ENCODE results near the gene INTS1.
"Not testable (repeated sequence)": the region's sequence is repeated elsewhere in the genome, so short reads cannot be mapped to it uniquely, and the experiment has no call there.

The INTS1 gene

DNA sequence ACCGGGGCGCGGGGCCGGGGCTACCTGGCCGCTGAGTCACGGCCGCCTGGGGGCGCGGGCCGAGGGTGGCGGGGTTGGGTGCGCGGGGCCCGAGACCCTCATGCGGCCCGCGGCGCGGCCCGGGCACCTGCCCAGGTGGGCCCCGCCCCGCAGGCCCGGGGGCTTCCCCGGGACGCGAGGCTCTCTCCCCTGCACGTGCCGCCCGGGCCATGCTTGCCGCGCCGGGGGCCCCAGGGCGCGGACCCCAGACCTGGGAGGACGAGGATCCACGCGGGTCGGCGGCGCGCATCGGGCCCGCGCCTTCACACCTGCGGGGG lies 26.7 kb upstream of the INTS1 start:
- no peak overlapping the region for H2AFZ ChIP-seq (ENCODE audit: low read depth, low read length)
- peaks cover 7% of the 10 kb centered on the region for H3K27me3 ChIP-seq (ENCODE audit: insufficient read depth, low read length)
- no peaks in the 10 kb centered on the region for H3K9me3 ChIP-seq (ENCODE audit: low read length)
- no peaks in the 10 kb centered on the region for H3K36me3 ChIP-seq (ENCODE audit: insufficient read depth, low read length)
- H3K4me3 ChIP-seq (ENCODE audit: low read length) = peak overlapping the region; percentile 47
- peaks cover 41% of the 10 kb centered on the region for H3K4me1 ChIP-seq (ENCODE audit: insufficient read depth, low read length)

DNA sequence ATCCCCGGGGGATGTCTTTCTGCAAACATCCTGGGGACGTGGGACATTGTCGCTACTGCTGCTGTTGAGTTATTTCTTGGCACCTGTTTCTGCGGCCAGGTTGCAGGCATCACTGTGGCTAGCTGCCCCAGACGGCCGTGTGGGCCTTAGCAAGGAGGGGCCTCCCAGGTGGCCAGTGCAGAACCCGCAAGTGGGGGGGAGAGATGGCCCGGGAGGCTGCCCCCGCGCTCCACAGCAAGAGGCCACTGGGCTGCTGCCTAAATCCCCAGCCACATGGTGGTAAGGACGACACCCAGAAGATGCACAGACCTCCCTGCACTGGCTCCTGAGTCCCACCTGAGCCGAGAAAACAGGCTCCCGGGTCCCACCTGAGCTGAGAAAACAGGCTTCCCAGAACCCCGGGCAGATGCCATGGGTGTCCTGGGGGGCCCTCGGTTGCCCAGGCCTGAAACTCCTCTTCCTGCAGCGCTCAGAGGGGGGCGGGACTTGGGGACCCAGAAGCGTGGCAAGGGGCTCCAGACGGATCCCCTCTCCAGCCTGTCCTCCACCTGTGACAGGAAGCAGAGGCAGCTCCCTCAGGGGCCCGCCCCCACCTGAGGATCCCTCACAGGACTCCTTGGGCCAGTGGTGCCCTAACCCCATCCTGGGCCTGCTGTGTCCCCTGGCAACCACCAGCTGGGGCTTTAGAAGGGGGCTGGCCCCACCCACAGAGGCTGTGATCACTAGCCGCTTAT lies 25.4 kb upstream of the INTS1 start:
- Histone ChIP-seq H3K9me3 (ENCODE audit: low read length) (no peaks in the 10 kb centered on the region), H3K36me3 (ENCODE audit: insufficient read depth, low read length) (no peaks in the 10 kb centered on the region), H2AFZ (ENCODE audit: low read depth, low read length) (no peak overlapping the region), H3K27me3 (ENCODE audit: insufficient read depth, low read length) (peaks cover 7% of the 10 kb centered on the region), H3K4me3 (ENCODE audit: low read length) (peak overlapping the region; percentile 59), H3K4me1 (ENCODE audit: insufficient read depth, low read length) (peaks cover 33% of the 10 kb centered on the region)

DNA sequence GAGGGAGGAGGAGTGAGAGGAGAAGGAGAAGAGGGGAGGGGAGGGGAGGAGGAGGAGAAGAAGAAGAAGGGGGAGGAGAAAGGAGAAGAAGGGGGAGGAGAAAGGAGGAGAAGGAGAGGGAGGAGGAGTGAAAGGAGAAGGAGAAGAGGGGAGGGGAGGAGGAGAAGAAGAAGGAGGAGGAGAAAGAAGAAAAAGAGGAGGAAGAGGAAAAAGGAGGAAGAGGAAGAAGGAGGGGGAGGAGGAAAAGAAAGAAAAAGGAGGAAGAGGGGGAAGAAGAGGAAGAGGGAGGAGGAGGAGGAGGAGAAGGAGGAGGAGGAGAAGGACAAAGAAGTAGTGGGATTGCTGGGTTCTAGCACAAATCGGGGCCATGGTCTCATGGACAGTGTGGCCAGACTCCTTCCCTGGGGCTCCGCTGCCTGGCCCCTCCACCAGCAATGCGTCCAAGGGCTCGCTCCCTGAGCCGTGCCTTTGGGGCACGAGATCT lies 22.1 kb upstream of the INTS1 start:
- Histone ChIP-seq H2AFZ (ENCODE audit: low read depth, low read length) (no peak overlapping the region), H3K4me3 (ENCODE audit: low read length) (no peak overlapping the region), H3K36me3 (ENCODE audit: insufficient read depth, low read length) (no peaks in the 10 kb centered on the region), H3K27me3 (ENCODE audit: insufficient read depth, low read length) (peaks cover 16% of the 10 kb centered on the region), H3K9me3 (ENCODE audit: low read length) (no peaks in the 10 kb centered on the region), H3K4me1 (ENCODE audit: insufficient read depth, low read length) (peaks cover under 1% of the 10 kb centered on the region)

DNA sequence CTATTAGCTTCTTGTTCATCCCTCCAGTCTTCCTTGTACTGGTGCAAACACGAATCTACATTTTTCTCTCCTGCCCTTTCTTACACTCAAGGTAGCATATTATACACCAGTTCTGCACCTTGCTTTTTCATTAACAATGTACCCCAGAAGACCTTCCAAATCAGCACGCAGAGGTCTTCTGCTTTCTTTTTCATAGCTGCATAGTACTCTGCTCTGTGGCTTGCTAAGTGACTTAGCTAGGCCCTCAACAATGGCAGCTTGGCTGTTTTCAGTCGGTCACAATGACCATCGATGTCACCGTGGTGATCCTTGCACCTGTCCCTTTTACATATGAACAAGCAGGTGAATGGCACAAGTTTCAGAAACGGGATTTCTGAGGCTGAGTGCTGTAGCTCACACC lies 21.2 kb upstream of the INTS1 start:
- H2AFZ ChIP-seq (ENCODE audit: low read depth, low read length) = no peak overlapping the region
- peaks cover 16% of the 10 kb centered on the region for H3K27me3 ChIP-seq (ENCODE audit: insufficient read depth, low read length)
- H3K4me1 ChIP-seq (ENCODE audit: insufficient read depth, low read length) = peaks cover 3% of the 10 kb centered on the region
- H3K4me3 ChIP-seq (ENCODE audit: low read length) = no peak overlapping the region
- no peaks in the 10 kb centered on the region for H3K36me3 ChIP-seq (ENCODE audit: insufficient read depth, low read length)
- H3K9me3 ChIP-seq (ENCODE audit: low read length) = no peaks in the 10 kb centered on the region

DNA sequence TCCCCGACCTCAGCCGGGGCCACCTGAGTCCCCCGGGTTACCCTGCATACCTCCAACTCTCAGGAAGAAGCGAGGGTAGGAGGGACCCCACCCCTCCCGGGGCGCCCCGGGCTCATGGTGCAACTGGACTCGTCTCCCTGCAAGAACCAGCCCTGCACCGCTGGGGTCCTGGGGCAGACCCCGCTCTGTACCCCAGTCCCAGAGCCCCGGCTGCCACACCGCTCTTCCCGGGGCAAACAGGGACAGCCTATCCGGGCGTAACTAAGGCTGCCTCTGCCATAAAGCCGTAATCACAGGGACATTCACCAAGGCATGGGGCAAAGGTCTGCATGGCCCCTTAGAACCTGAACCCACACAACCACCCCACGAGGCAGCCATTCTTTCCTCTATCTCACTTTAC lies 19.7 kb upstream of the INTS1 start:
- Histone ChIP-seq H2AFZ (ENCODE audit: low read depth, low read length) (no peak overlapping the region), H3K4me3 (ENCODE audit: low read length) (no peak overlapping the region), H3K27me3 (ENCODE audit: insufficient read depth, low read length) (peaks cover 16% of the 10 kb centered on the region), H3K4me1 (ENCODE audit: insufficient read depth, low read length) (peaks cover 6% of the 10 kb centered on the region), H3K9me3 (ENCODE audit: low read length) (peaks cover 5% of the 10 kb centered on the region), H3K36me3 (ENCODE audit: insufficient read depth, low read length) (no peaks in the 10 kb centered on the region)

DNA sequence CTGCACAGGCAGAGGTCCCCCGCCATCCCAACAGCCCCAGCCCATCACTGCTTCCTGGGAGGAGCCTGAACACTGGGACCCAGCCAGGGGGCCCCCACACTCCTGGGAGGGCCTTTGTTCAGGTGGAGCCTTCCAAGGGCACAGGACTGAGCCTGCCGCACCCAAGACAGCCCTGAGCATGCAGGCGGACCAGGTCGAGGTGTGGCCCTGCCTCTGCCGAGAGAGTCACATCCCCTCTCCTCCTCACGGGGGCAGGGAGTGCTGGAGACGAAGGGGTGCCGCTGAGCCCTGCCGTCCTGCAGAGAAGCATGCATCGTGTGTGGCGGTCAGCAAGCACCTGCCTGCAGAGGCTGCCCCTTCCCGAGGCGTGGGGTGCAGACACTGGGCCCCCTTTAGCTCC lies 19.0 kb upstream of the INTS1 start:
- Histone ChIP-seq H3K36me3 (ENCODE audit: insufficient read depth, low read length) (no peaks in the 10 kb centered on the region), H2AFZ (ENCODE audit: low read depth, low read length) (no peak overlapping the region), H3K4me1 (ENCODE audit: insufficient read depth, low read length) (peaks cover 6% of the 10 kb centered on the region), H3K9me3 (ENCODE audit: low read length) (peaks cover 8% of the 10 kb centered on the region), H3K27me3 (ENCODE audit: insufficient read depth, low read length) (peaks cover 16% of the 10 kb centered on the region), H3K4me3 (ENCODE audit: low read length) (no peak overlapping the region)

DNA sequence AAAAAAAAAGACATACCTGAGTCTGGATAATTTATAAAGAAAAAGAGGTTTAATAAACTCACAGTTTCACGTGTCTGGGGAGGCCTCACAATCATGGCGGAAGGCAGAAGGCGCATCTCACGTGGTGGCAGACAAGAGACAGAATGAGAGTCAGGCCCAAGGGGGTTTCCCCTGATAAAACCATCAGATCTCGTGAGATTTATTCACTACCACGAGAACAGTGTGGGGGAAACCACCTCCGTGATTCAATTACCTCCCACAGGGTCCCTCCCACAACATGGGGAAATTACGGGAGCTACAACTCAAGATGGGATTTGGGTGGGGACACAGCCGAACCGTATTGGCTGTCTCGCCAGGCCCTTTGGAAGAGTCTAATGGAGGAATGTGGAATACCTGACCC lies 17.3 kb upstream of the INTS1 start:
- Histone ChIP-seq H3K27me3 (ENCODE audit: insufficient read depth, low read length) (peaks cover 10% of the 10 kb centered on the region), H3K36me3 (ENCODE audit: insufficient read depth, low read length) (no peaks in the 10 kb centered on the region), H3K9me3 (ENCODE audit: low read length) (peaks cover 8% of the 10 kb centered on the region), H3K4me1 (ENCODE audit: insufficient read depth, low read length) (peaks cover 6% of the 10 kb centered on the region), H2AFZ (ENCODE audit: low read depth, low read length) (no peak overlapping the region), H3K4me3 (ENCODE audit: low read length) (no peak overlapping the region)

DNA sequence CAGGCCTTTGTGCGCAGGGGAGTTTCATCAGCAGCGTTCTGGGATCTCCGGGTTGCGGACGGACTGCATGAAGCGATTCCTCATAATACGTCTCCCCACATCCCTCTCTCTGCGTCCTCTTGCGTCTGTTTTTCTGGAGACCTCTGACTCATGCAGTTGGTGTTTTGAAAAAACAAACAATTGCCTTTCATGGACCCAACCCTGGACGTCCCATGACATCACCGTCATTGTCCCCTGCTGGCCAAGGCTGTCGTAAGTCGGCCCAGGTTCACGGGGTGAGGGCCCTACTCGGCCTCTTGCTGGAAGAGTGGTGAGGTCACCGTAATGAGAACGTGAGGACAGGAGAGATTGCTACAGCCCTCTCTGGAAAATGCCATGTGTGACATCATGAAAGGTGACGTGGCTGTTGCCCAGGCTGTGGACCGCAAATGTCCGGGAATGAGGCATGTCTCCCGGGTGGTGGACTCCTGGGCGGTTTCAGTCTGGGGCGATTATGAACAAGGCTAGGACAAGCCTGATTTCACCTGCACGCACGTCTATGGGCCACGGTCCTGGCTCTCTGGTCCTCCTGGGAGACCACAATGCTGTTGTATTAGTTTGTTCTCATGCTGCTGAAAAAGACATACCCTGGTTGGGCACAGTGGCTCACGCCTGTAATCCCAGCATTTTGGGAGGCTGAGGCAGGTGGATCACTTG lies 16.5 kb upstream of the INTS1 start:
- Histone ChIP-seq H3K9me3 (ENCODE audit: low read length) (peaks cover 8% of the 10 kb centered on the region), H3K4me1 (ENCODE audit: insufficient read depth, low read length) (peaks cover 6% of the 10 kb centered on the region), H2AFZ (ENCODE audit: low read depth, low read length) (no peak overlapping the region), H3K4me3 (ENCODE audit: low read length) (no peak overlapping the region), H3K27me3 (ENCODE audit: insufficient read depth, low read length) (peaks cover 9% of the 10 kb centered on the region), H3K36me3 (ENCODE audit: insufficient read depth, low read length) (no peaks in the 10 kb centered on the region)

DNA sequence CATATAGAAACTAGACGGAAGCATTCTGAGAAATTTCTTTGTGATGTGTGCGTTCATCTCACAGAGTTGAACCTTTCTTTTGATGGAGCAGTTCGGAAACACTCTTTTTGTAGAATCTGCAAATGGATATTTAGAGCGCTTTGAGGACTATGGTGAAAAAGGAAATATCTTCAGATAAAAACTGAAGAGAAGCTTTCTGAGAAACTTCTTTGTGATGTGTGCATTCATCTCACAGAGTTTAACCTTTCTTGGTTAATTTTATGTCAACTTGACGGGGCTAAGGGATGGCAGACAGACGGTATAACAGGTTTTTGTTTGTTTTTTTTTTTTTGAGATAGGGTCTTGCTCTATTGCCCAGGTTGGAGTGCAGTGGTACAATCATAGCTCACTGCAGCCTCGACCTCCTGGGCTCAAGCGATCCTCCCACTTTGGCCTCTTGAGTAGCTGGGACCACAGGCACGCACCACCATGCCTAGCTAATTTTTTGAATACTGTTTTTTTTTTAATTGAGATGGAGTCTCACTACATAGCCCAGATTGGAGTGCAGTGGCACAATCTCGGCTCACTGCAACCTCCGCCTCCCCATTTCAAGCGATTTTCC lies 15.2 kb upstream of the INTS1 start:
- not testable (repeated sequence) for H2AFZ ChIP-seq (ENCODE audit: low read depth, low read length); H3K4me1 ChIP-seq (ENCODE audit: insufficient read depth, low read length); H3K4me3 ChIP-seq (ENCODE audit: low read length); H3K36me3 ChIP-seq (ENCODE audit: insufficient read depth, low read length); H3K9me3 ChIP-seq (ENCODE audit: low read length); H3K27me3 ChIP-seq (ENCODE audit: insufficient read depth, low read length)

DNA sequence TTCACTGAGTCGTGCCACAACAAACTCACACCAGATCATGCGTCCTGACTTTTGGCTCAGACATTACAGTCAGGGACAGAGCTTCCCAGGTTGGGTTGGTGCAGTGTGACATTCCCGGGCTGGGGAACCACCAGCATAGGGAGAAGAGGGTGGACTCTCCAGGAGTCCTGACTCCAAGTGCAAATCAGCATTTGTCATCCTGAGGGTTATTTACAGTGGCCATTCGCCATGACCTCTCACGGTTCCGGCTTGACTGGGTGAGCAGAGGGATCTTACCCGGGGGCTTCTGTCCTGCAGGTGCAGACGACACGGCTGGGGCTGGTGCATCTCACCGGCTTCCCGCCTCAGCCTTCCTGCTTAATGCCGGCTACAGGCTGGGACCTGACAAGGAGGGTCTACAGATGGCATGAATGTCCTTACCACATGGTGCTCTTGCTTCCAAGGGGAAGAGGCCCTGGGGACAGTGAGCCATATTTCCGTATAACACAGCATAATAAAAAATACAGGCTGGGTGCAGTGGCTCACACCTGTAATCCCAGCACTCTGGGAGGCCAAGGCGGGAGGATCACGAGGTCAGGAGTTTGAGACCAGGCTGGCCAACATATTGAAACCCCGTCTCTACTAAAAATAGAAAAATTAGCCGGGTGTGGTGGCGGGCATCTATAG lies 12.5 kb upstream of the INTS1 start:
- H3K4me3 ChIP-seq (ENCODE audit: low read length) = no peak overlapping the region
- no peak overlapping the region for H2AFZ ChIP-seq (ENCODE audit: low read depth, low read length)
- no peaks in the 10 kb centered on the region for H3K27me3 ChIP-seq (ENCODE audit: insufficient read depth, low read length)
- H3K4me1 ChIP-seq (ENCODE audit: insufficient read depth, low read length) = peaks cover 9% of the 10 kb centered on the region
- H3K36me3 ChIP-seq (ENCODE audit: insufficient read depth, low read length) = no peaks in the 10 kb centered on the region
- H3K9me3 ChIP-seq (ENCODE audit: low read length) = peaks cover 8% of the 10 kb centered on the region

DNA sequence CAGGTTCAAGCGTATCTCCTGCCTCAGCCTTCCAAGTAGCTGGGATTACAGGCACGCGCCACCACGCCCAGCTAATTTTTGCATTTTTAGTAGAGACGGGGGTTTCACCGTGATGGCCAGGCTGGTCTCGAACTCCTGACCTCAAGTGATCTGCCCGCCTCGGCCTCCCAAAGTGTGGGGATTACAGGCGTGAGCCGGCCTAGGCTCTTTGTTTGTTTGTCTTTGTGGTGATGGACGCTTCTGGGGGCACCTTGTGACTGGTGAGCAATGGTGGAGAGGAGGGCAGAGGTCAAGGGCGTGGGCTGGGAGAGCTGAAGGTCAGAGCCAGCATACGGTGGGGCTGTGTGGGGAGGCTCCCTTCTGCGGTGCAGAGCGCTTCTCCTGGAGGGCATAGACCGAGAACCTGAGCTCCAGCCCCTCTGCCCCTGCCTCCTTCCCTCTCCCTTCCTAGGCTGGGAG lies 11.3 kb upstream of the INTS1 start:
- not testable (repeated sequence) for H3K9me3 ChIP-seq (ENCODE audit: low read length); H3K4me3 ChIP-seq (ENCODE audit: low read length); H3K36me3 ChIP-seq (ENCODE audit: insufficient read depth, low read length); H3K4me1 ChIP-seq (ENCODE audit: insufficient read depth, low read length); H2AFZ ChIP-seq (ENCODE audit: low read depth, low read length); H3K27me3 ChIP-seq (ENCODE audit: insufficient read depth, low read length)

DNA sequence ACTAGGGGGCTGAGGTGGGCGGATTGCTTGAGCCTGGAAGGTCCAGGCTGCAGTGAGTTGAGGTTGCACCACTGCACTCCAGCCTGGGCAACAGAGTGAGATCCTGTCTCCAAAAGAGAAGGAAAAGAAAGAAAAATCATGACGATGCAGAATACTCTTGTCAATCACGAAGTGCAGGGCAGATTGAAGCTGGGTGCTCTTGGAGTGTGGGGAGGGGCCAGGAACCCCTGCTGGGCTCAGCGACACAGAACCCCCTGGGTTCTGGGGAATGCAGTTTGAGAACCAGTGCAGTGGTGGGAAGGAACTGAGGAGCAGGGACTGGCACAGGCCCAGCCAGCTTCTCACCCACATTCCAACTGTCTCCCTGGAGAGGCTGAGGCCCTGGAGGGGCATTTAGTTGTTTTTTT lies 10.8 kb upstream of the INTS1 start:
- no peak overlapping the region for H2AFZ ChIP-seq (ENCODE audit: low read depth, low read length)
- no peaks in the 10 kb centered on the region for H3K27me3 ChIP-seq (ENCODE audit: insufficient read depth, low read length)
- H3K4me1 ChIP-seq (ENCODE audit: insufficient read depth, low read length) = peaks cover 3% of the 10 kb centered on the region
- H3K9me3 ChIP-seq (ENCODE audit: low read length) = peaks cover 8% of the 10 kb centered on the region
- no peaks in the 10 kb centered on the region for H3K36me3 ChIP-seq (ENCODE audit: insufficient read depth, low read length)
- H3K4me3 ChIP-seq (ENCODE audit: low read length) = no peak overlapping the region

DNA sequence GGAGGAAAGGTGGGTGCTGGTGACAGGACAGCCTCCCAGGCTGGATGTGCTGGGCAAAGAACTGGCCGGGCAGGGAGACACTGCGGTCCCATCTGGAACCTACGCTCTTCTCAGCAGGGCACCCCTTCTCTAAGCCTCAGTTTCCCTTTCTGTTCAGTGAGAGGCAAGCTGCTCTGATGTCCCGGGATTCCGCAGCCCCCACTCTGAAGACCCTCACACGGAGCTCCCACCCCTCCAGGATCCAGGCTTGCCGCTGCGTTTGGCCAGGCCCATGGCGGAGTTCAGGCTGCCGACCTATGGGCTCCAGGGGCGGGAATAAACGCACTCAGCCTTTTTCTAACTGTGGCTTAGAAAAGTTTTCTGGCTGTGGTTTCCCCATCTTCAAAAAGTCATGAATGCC lies 10.2 kb upstream of the INTS1 start:
- Histone ChIP-seq H3K36me3 (ENCODE audit: insufficient read depth, low read length) (no peaks in the 10 kb centered on the region), H3K9me3 (ENCODE audit: low read length) (peaks cover 5% of the 10 kb centered on the region), H3K4me1 (ENCODE audit: insufficient read depth, low read length) (peaks cover 3% of the 10 kb centered on the region), H2AFZ (ENCODE audit: low read depth, low read length) (no peak overlapping the region), H3K27me3 (ENCODE audit: insufficient read depth, low read length) (no peaks in the 10 kb centered on the region), H3K4me3 (ENCODE audit: low read length) (no peak overlapping the region)

Measured in neuron (in vitro differentiated cells).